ENCODE measurements around the gene EWSR1.
A peak's percentile ranks its signal among the peaks of the same experiment; 100 is the strongest.

EWSR1 gene

DNA sequence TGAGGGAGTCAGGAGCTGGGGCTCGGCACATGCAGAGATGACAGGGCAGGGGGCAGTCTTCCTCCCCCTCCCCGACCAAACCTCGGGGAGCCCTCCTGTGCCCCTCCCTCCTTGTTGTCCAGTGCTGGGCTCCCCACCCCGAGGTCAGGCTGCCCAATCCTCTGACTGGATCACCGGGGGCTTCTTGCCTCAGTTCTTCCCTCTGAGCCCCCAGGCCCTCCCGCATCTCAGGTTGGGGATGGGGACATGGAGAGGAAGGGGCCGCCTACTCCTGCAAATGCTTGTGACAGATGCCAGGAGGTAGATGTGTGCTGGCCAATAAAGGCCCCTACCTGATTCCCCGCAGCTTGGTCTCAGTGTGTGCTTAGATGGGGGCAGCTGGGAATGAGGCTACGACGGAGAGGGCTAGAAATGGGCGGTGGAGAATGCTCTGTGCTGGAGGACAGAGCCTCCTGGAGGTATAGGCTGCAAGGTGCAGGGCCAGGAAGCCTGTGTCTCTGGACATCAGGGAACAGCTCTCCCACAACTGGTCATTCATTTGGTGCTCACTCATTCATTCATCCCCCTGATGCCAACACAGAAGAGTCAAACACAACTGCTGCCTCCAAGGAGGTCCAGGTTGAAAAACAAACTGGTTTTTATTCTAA, 8.7 kb upstream of the EWSR1 start:
- peak; percentile 37 for DNase-seq (ENCODE audit: low spot score)
- TF ChIP-seq CTCF (IDR thresholded peaks at IDR 0.05; ENCODE audit: borderline replicate concordance, control extremely low read depth, extremely low read depth, insufficient read depth, missing control alignments), result no peak
- in situ Hi-C loops (cut with MboI; ENCODE audit: low sequenced_read_pairs, unreplicated experiment), result no loop called here

- no peak for TF ChIP-seq CTCF (IDR thresholded peaks at IDR 0.05; ENCODE audit: borderline replicate concordance, control extremely low read depth, extremely low read depth, insufficient read depth, missing control alignments)
- in situ Hi-C loops (cut with MboI; ENCODE audit: low sequenced_read_pairs, unreplicated experiment), result no loop called here
- DNase-seq (ENCODE audit: low spot score), result no peak
Measured at GRCh38 chr22:29260031-29260560, 8.0 kb upstream of the EWSR1 start.

DNA sequence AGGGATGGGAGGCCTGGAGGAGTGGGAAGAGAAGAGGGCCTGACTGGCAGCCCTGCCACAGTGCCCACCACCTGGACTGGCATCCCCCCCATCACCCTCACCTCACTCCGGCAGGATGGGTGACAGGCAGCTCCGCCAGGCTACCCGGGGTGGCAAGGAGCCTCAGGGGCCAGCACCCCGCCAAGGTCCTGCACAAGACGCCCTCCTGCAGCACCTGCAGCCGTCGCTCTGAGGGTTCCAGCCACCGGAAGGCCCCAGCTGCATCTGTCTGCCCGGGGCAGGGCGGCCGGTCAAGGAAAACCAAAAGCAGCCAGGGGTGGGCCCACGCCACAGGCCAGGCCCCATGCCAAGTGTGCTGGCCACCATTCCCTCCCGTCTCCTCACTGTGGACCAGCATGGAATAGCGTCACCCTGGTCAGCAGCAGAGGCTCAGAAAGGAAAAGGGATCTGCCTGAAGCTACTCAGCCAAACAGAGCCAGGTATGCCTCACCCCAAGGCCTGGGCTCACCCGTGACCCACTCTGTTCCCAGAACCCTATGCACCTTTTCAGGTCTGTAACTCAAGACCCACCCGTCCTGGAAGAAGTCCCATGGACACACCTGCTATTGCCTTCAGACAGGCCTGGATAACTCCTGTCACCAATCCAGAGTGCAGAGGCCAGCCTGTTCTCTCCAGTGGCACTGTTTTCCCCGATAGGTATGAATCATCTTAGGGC, 7.3 kb upstream of the EWSR1 start:
- in situ Hi-C loops (cut with MboI; ENCODE audit: low sequenced_read_pairs, unreplicated experiment), result no loop called here
- TF ChIP-seq CTCF (IDR thresholded peaks at IDR 0.05; ENCODE audit: borderline replicate concordance, control extremely low read depth, extremely low read depth, insufficient read depth, missing control alignments), result no peak
- DNase-seq (ENCODE audit: low spot score), result peak; percentile 30

- DNase-seq (ENCODE audit: low spot score), result no peak
- TF ChIP-seq CTCF (IDR thresholded peaks at IDR 0.05; ENCODE audit: borderline replicate concordance, control extremely low read depth, extremely low read depth, insufficient read depth, missing control alignments), result no peak
- in situ Hi-C loops (cut with MboI; ENCODE audit: low sequenced_read_pairs, unreplicated experiment), result no loop called here
Measured at GRCh38 chr22:29263791-29264276, 4.2 kb upstream of the EWSR1 start.

GRCh38 chr22:29265305-29265704, 2.8 kb upstream of the EWSR1 start:
- no peak for TF ChIP-seq CTCF (IDR thresholded peaks at IDR 0.05; ENCODE audit: borderline replicate concordance, control extremely low read depth, extremely low read depth, insufficient read depth, missing control alignments)
- in situ Hi-C loops (cut with MboI; ENCODE audit: low sequenced_read_pairs, unreplicated experiment), result no loop called here
- DNase-seq (ENCODE audit: low spot score), result no peak

GRCh38 chr22:29265929-29266328, 2.1 kb upstream of the EWSR1 start:
- no peak for DNase-seq (ENCODE audit: low spot score)
- TF ChIP-seq CTCF (IDR thresholded peaks at IDR 0.05; ENCODE audit: borderline replicate concordance, control extremely low read depth, extremely low read depth, insufficient read depth, missing control alignments), result no peak
- in situ Hi-C loops (cut with MboI; ENCODE audit: low sequenced_read_pairs, unreplicated experiment), result no loop called here

Data from GM13976 (cell line).